ENCODE data around the gene CCSER2.

The CCSER2 gene

DNA sequence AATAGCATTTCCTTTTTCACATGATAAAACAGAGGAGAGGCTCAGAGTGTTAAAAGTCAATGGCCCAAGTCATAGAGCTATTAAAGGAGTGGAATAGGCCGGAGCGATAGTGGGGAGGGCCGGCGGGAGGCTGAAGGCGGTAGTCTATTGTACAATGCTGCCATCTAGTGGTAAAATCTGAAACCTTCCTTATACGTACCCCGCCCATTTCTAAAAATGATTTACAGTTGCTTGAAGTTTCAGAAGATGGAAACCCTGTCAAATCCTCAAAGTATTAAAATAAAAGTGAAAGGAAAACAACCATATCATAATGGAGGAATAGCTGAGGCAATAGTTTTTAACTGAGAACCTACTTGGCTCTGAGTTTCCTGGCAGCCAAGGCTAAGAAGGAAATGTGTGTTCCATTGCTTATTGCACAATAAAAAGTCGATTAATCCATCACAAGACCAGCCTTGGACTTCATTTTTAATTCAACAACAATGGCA is 209.1 kb downstream of the CCSER2 start:
- no peak overlapping the region for H3K27ac ChIP-seq (ENCODE audit: low read depth, low read length)
- peaks cover 0 to 25% (median 9%) of the 10 kb centered on the region in 5 donors for H3K4me1 ChIP-seq (ENCODE audit: control insufficient read depth in 5 of 5, insufficient read depth in 5 of 5, low read length in 5 of 5)
- H3K27me3 ChIP-seq (ENCODE audit: control insufficient read depth in 5 of 5, insufficient read depth in 4 of 5, low read length in 5 of 5), result peaks cover 8 to 19% (median 11%) of the 10 kb centered on the region in 5 donors
- H3K9me3 ChIP-seq (ENCODE audit: control insufficient read depth in 5 of 5, low read length in 5 of 5), result no peaks in the 10 kb centered on the region
- no peaks in the 10 kb centered on the region for H3K36me3 ChIP-seq (ENCODE audit: control insufficient read depth in 5 of 5, insufficient read depth in 5 of 5, low read length in 5 of 5)
- no peak overlapping the region for H3K4me3 ChIP-seq (ENCODE audit: low read depth in 1 of 5, low read length in 5 of 5)
- no peak overlapping the region for H3K9ac ChIP-seq (ENCODE audit: low read length in 5 of 5)

- no peaks in the 10 kb centered on the region for H3K9me3 ChIP-seq (ENCODE audit: control insufficient read depth in 5 of 5, low read length in 5 of 5)
- H3K27ac ChIP-seq (ENCODE audit: low read depth, low read length), result no peak overlapping the region
- no peak overlapping the region for H3K4me3 ChIP-seq (ENCODE audit: low read depth in 1 of 5, low read length in 5 of 5)
- H3K9ac ChIP-seq (ENCODE audit: low read length in 5 of 5), result no peak overlapping the region
- H3K36me3 ChIP-seq (ENCODE audit: control insufficient read depth in 5 of 5, insufficient read depth in 5 of 5, low read length in 5 of 5), result no peaks in the 10 kb centered on the region
- H3K4me1 ChIP-seq (ENCODE audit: control insufficient read depth in 5 of 5, insufficient read depth in 5 of 5, low read length in 5 of 5), result peaks cover 0 to 25% (median 9%) of the 10 kb centered on the region in 5 donors
- peaks cover 8 to 24% (median 11%) of the 10 kb centered on the region in 5 donors for H3K27me3 ChIP-seq (ENCODE audit: control insufficient read depth in 5 of 5, insufficient read depth in 4 of 5, low read length in 5 of 5)
Measured at GRCh38 chr10:84538036-84538435, 209.6 kb downstream of the CCSER2 start.

- H3K4me3 ChIP-seq (ENCODE audit: low read depth in 1 of 5, low read length in 5 of 5), result no peak overlapping the region
- H3K9ac ChIP-seq (ENCODE audit: low read length in 5 of 5), result no peak overlapping the region
- no peak overlapping the region for H3K27ac ChIP-seq (ENCODE audit: low read depth, low read length)
- peaks cover 1 to 25% (median 9%) of the 10 kb centered on the region in 5 donors for H3K4me1 ChIP-seq (ENCODE audit: control insufficient read depth in 5 of 5, insufficient read depth in 5 of 5, low read length in 5 of 5)
- H3K36me3 ChIP-seq (ENCODE audit: control insufficient read depth in 5 of 5, insufficient read depth in 5 of 5, low read length in 5 of 5), result no peaks in the 10 kb centered on the region
- H3K9me3 ChIP-seq (ENCODE audit: control insufficient read depth in 5 of 5, low read length in 5 of 5), result no peaks in the 10 kb centered on the region
- peaks cover 8 to 28% (median 14%) of the 10 kb centered on the region in 5 donors for H3K27me3 ChIP-seq (ENCODE audit: control insufficient read depth in 5 of 5, insufficient read depth in 4 of 5, low read length in 5 of 5)
Measured at GRCh38 chr10:84539216-84539615, 210.8 kb downstream of the CCSER2 start.

- Histone ChIP-seq H3K9me3 (ENCODE audit: control insufficient read depth in 5 of 5, low read length in 5 of 5) (no peaks in the 10 kb centered on the region), H3K4me1 (ENCODE audit: control insufficient read depth in 5 of 5, insufficient read depth in 5 of 5, low read length in 5 of 5) (peaks cover 1 to 25% (median 9%) of the 10 kb centered on the region in 5 donors), H3K9ac (ENCODE audit: low read length in 5 of 5) (no peak overlapping the region), H3K4me3 (ENCODE audit: low read depth in 1 of 5, low read length in 5 of 5) (peak overlapping the region in 2 of 5 donors; percentile 43 to 53), H3K27ac (ENCODE audit: low read depth, low read length) (no peak overlapping the region), H3K27me3 (ENCODE audit: control insufficient read depth in 5 of 5, insufficient read depth in 4 of 5, low read length in 5 of 5) (peaks cover 8 to 28% (median 14%) of the 10 kb centered on the region in 5 donors), H3K36me3 (ENCODE audit: control insufficient read depth in 5 of 5, insufficient read depth in 5 of 5, low read length in 5 of 5) (no peaks in the 10 kb centered on the region)
Measured at GRCh38 chr10:84540022-84540616, 211.7 kb downstream of the CCSER2 start.

DNA sequence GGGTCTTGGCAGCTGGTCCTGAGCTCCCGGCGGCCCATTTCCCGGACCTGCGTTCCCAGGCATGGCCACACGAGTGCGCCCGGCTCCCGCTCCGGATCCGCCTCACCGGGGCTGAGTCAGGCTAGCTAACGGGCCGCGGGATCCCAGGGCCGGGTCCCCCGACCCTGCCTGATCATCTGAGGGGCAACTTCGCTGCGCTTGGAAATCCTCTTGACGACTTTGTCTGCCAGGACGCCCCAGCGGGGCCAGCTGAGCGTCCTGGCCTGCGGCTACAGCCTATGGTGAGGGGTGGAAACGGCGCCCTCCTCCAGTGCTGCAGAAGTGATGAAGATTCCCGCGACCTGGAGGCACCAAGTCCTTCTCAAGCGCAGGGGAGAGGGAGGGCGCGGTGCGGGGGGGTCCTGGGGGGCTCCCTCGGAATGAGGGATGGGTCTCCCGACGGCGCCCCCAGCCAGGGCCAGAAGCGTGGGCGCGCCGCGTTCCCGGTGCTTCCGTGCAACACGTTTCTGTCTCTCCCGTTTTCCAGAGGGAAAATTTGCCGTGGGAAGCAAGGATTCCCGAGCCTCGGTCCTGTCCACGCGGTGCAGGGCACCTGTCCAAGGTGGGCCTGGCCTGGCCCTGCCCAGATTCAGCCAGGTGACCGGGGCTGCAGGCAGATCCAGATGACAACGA is 212.4 kb downstream of the CCSER2 start:
- H3K9me3 ChIP-seq (ENCODE audit: control insufficient read depth in 5 of 5, low read length in 5 of 5), result no peaks in the 10 kb centered on the region
- H3K27me3 ChIP-seq (ENCODE audit: control insufficient read depth in 5 of 5, insufficient read depth in 4 of 5, low read length in 5 of 5), result peaks cover 8 to 28% (median 14%) of the 10 kb centered on the region in 5 donors
- H3K36me3 ChIP-seq (ENCODE audit: control insufficient read depth in 5 of 5, insufficient read depth in 5 of 5, low read length in 5 of 5), result no peaks in the 10 kb centered on the region
- H3K9ac ChIP-seq (ENCODE audit: low read length in 5 of 5), result no peak overlapping the region
- peak overlapping the region in 3 of 5 donors; percentile 43 to 53 (median 53) for H3K4me3 ChIP-seq (ENCODE audit: low read depth in 1 of 5, low read length in 5 of 5)
- peaks cover 1 to 25% (median 9%) of the 10 kb centered on the region in 5 donors for H3K4me1 ChIP-seq (ENCODE audit: control insufficient read depth in 5 of 5, insufficient read depth in 5 of 5, low read length in 5 of 5)
- H3K27ac ChIP-seq (ENCODE audit: low read depth, low read length), result no peak overlapping the region

GRCh38 chr10:84541289-84541637 is 212.9 kb downstream of the CCSER2 start:
- H3K4me3 ChIP-seq (ENCODE audit: low read depth in 1 of 5, low read length in 5 of 5), result no peak overlapping the region

DNA sequence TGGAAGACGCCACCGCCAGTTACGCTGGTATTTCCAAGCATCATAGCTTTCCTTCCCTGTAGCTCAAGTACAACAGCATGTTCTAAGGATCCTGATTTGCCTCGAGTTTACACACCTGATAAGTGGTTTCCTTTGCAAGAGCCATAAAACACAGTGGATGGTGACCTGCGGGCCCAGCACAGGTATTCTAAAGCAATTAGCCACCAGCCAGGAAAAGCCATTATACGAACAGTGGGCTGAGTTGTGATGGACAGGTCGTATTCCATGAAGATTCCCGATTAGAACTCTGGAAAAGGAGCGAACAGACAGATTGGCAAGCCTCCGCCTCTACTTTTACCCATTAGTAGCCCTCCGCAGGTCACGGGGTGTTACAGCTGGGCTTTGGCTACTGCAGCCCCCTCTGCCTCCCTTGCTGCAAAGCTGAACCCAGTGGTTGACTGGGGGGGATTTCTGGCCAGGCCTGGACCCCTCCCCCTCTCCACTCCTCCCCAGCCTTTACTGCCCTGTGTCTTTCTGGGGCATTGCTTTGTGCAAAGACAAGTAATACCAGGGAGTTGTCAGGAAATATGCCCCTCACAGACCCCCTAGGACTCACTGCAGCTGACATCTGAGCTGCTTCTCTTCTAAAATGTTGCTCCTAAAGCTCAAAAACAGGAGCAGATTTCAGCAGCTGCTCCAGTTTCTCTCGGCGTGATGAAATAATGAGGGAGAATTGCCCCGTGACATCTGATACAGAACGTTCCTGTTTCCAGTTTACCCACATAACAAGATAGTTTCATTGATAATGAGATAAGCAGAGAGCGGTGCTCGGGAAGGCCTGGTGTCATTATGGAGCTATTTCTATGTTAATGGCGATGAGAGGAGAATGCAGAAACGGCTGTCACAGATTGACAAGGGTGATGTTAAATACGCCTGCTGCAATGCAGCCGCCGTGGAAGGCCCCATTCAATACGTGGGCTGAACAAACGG is 214.4 kb downstream of the CCSER2 start:
- no peaks in the 10 kb centered on the region for H3K9me3 ChIP-seq (ENCODE audit: control insufficient read depth in 5 of 5, low read length in 5 of 5)
- H3K27me3 ChIP-seq (ENCODE audit: control insufficient read depth in 5 of 5, insufficient read depth in 4 of 5, low read length in 5 of 5), result peaks cover 8 to 28% (median 14%) of the 10 kb centered on the region in 5 donors
- H3K4me3 ChIP-seq (ENCODE audit: low read depth in 1 of 5, low read length in 5 of 5), result no peak overlapping the region
- peaks cover 1 to 20% (median 9%) of the 10 kb centered on the region in 5 donors for H3K4me1 ChIP-seq (ENCODE audit: control insufficient read depth in 5 of 5, insufficient read depth in 5 of 5, low read length in 5 of 5)
- H3K36me3 ChIP-seq (ENCODE audit: control insufficient read depth in 5 of 5, insufficient read depth in 5 of 5, low read length in 5 of 5), result no peaks in the 10 kb centered on the region
- H3K27ac ChIP-seq (ENCODE audit: low read depth, low read length), result no peak overlapping the region
- no peak overlapping the region for H3K9ac ChIP-seq (ENCODE audit: low read length in 5 of 5)

More at GRCh38 chr10:84541289-84541637, 212.9 kb downstream of the CCSER2 start:
- Histone ChIP-seq H3K36me3 (ENCODE audit: control insufficient read depth in 5 of 5, insufficient read depth in 5 of 5, low read length in 5 of 5) (no peaks in the 10 kb centered on the region), H3K27ac (ENCODE audit: low read depth, low read length) (no peak overlapping the region), H3K9ac (ENCODE audit: low read length in 5 of 5) (no peak overlapping the region), H3K9me3 (ENCODE audit: control insufficient read depth in 5 of 5, low read length in 5 of 5) (no peaks in the 10 kb centered on the region), H3K27me3 (ENCODE audit: control insufficient read depth in 5 of 5, insufficient read depth in 4 of 5, low read length in 5 of 5) (peaks cover 8 to 28% (median 14%) of the 10 kb centered on the region in 5 donors), H3K4me1 (ENCODE audit: control insufficient read depth in 5 of 5, insufficient read depth in 5 of 5, low read length in 5 of 5) (peaks cover 1 to 25% (median 9%) of the 10 kb centered on the region in 5 donors)

DNA sequence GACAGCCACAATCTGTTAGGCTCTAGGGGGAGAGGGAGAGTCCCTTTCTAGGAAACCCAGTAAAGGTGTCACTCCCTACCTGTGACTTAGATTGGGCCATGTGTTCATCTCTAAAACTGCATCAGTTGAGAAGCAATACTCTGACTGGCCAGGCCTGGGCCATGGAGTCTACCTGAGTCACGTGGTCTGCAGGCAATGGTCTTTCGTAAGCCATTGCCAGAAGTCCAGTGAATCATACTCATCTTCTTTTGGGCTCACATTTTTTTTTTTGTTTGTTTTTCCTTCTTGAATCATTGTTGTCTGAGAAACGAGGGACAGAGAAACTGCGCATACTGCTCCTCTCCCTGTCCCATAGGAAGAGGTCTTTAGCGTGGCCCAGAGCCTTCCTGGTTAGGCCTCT is 215.6 kb downstream of the CCSER2 start:
- H3K27me3 ChIP-seq (ENCODE audit: control insufficient read depth in 5 of 5, insufficient read depth in 4 of 5, low read length in 5 of 5), result peaks cover 8 to 28% (median 16%) of the 10 kb centered on the region in 5 donors
- no peaks in the 10 kb centered on the region for H3K9me3 ChIP-seq (ENCODE audit: control insufficient read depth in 5 of 5, low read length in 5 of 5)
- H3K4me3 ChIP-seq (ENCODE audit: low read depth in 1 of 5, low read length in 5 of 5), result no peak overlapping the region
- H3K9ac ChIP-seq (ENCODE audit: low read length in 5 of 5), result no peak overlapping the region
- H3K36me3 ChIP-seq (ENCODE audit: control insufficient read depth in 5 of 5, insufficient read depth in 5 of 5, low read length in 5 of 5), result no peaks in the 10 kb centered on the region
- H3K27ac ChIP-seq (ENCODE audit: low read depth, low read length), result no peak overlapping the region
- H3K4me1 ChIP-seq (ENCODE audit: control insufficient read depth in 5 of 5, insufficient read depth in 5 of 5, low read length in 5 of 5), result peaks cover 1 to 20% (median 9%) of the 10 kb centered on the region in 5 donors

DNA sequence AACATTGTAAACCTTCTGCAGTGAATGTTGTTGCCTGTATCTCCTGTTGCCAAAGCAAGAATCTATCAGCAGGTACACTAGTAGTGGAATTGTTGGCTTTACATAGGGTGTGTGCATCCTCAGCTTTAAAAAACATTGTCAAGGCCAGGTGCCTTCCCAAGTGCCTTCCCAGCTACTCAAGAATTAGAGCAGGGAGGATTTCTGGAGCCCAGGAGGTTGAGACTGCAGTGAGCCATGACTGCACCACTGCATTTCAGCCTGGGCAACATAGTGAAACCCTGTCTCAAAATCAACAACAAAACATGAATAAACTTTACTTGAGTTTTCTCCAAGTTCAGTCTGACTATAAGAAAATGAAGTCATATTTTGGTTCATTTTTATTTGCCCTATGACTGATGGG is 217.3 kb downstream of the CCSER2 start:
- Histone ChIP-seq H3K27me3 (ENCODE audit: control insufficient read depth in 5 of 5, insufficient read depth in 4 of 5, low read length in 5 of 5) (peaks cover 5 to 27% (median 12%) of the 10 kb centered on the region in 5 donors), H3K4me3 (ENCODE audit: low read depth in 1 of 5, low read length in 5 of 5) (no peak overlapping the region), H3K4me1 (ENCODE audit: control insufficient read depth in 5 of 5, insufficient read depth in 5 of 5, low read length in 5 of 5) (peaks cover 1 to 6% (median 5%) of the 10 kb centered on the region in 5 donors), H3K36me3 (ENCODE audit: control insufficient read depth in 5 of 5, insufficient read depth in 5 of 5, low read length in 5 of 5) (no peaks in the 10 kb centered on the region), H3K9ac (ENCODE audit: low read length in 5 of 5) (no peak overlapping the region), H3K9me3 (ENCODE audit: control insufficient read depth in 5 of 5, low read length in 5 of 5) (no peaks in the 10 kb centered on the region), H3K27ac (ENCODE audit: low read depth, low read length) (no peak overlapping the region)

All from subcutaneous abdominal adipose tissue (tissue), 5 donors.